ENCODE data around the gene SLN.
"Not testable (repeated sequence)": the region's sequence is repeated elsewhere in the genome, so short reads cannot be mapped to it uniquely, and the experiment has no call there.

SLN gene

DNA sequence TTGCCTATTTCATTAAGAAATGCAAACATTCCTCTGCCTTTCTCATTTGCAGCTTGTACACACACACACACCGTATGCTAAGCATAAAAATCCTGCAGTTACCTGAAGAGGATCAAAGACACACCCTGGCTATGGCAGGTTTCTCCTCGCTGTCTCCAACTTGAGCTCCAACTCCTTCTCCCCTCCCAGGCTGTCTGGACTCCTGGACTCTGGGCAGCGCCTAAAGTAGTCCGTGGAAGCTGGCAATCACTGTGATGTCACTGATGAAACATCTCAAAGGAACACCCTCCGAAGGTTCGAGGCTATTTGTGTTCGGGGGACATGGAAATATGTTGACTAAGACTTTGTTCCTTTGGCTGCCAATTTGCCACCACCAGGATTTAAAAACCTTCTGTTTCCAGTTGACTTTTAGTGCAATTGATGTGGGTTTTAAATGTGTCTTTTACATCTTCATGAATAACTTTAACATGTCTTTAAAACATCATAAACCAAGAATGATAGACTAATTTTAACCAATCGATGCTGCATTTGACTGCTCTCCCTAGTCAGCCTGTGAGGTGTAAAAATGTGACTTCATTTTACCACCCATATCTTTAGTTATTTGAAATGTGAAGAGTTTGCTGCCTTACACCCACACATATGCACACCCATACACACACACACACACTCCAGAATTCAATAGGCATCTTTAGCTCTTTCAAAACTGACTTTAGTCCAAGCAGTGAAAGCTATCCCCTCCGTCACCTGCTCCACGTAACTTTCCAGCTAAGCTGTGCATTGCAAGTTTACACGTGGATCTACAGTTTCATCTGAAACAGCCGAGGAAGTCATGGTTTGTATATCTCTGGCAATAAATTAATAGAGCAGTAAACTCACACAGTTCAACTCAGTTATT, at the start of gene SLN:
TSS of gene SLN (minus strand) at position 196 of the 895 bp plus-strand sequence.
- DNase-seq, result no peak

DNA sequence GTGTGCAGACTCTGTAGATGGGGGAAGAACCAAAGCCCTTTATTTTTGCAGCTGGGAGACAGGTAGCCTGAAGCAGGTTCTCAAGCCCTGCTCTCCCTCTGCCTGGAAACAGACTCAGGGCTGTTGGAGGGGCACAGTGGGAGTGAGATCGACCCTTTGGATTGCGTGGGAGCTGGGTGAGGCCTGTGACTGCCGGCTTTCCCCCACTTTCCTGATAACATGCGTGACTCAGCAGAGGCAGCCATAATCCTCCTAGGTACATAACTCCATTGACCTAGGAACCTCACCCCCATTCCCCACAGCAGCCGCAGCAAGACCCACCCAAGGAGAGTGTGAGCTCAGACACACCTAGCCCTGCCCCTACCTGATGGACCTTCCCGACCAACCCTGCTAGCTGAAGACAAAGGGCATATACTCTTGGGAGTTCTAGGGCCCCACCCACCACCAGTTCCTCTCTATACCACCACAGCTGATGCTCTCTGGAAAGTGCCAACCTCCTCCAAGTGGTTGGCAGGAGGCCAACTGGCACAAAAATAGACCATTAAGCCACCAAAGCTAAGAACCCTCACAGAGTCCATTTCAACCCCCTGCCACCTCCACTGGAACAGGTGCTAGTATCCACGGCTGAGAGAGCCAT, 47.0 kb upstream of the SLN start:
- DNase-seq, result not testable (repeated sequence)

DNA sequence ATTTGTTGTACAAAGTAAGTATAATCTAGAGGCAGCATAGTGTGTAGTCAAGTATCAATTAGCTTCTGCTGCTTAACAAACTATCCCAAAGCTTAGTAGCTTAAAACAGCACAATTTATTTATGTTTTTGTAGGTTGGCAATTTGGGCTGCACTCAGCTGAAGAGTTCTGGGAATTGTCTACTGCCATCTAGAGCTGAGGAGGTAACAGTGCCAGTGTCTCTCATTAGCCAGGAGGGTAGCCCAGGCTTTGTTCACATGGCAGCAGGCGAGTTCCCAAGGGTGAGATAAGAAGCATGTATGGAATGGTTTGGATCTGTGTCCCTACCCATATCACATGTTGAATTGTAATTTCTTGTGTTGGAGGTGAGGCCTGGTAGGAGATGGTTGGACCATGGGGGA, 45.8 kb upstream of the SLN start:
- no peak for DNase-seq

DNA sequence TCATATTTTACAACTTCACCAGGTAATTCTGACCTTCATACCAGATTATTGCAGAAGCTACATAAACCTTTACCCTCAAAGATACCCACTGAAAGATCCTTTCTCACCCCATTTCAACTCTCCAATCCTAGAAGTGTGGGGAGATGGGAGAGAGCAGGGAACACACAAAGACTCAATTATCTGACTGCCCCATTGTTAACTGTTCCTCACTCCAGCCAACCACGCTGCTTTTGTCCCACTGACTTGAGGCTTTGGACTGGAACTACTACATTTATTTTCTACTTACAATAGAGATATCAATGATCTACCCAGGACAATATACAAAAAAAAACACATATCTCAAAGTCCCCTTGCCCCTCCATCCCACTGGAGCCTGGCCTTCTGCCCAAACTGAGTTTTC, 44.7 kb upstream of the SLN start:
- DNase-seq, result no peak

DNA sequence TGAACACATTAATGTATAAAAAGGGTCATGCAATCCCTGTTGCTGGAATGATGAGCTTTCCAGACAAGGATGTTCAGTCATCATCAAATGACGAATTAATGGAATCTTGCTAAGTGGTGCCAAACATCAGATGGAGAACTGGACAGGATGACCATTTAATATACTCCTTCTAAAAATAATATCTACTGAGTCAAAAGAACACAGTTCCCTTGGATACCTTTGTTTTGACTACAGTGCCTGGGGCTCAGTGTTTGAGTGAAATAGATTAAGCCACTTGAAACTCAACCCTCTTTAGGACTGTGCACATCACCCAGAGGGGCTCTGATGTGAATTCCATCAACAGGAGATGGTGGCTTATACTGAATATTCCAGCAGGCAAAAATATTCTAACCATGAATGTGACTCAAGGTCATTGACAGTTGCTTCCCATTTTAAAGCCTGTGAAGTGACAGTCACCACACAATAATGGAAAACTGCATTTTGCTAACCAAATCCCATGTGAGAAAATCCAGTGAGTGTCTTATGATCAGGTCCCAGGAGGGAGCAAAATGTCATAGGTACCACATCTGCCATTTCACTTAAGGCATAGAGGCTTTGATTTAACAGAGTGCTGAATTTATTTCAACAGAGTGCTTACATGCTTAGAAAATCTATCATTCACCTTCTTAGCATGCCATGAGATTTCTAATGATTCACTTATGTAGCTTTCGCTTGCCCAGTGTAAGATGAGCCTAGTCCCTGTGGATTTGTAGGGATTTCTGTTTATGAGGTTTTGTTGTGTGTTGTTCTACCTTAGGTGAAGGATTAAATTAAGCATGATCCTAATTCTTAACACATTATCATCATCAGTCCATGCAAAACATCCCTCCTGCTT, 41.3 kb upstream of the SLN start:
- DNase-seq, result no peak

DNA sequence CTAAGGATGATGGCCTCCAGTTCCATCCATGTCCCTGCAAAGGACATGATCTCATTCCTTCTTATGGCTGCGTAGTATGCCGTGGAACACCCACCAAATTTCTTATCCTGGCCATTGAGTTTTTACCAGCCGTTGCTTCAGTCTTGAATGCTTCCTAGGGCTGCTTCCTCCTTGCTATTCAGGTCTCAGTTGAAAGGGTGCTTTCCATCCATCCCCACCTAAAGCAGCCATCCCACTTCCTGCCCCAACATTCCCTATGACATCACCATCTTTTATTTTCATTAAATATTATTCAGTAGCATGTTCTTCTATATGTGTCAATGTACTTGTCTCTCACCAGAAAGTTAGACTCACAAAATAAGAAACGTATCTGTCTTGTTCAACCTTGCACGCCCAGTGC, 40.7 kb upstream of the SLN start:
- no peak for DNase-seq

DNA sequence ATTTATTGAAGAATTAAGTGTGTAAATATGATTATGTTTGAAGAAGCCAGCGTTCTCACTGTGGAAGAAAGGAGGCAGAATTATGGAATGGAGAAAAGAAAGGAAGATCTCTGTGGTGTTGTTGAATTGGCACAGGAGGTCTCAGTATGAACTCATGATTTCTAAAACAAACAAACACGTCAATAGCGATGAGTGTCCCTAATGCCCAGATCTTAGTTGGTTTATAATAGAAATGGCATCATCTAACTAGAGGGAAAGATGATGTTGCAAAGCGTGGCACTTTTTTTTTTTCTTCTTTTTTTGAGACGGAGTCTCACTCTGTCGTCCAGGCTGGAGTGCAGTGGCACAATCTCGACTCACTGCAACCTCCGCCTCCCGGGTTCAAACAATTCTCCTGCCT, 39.2 kb upstream of the SLN start:
- DNase-seq, result no peak

DNA sequence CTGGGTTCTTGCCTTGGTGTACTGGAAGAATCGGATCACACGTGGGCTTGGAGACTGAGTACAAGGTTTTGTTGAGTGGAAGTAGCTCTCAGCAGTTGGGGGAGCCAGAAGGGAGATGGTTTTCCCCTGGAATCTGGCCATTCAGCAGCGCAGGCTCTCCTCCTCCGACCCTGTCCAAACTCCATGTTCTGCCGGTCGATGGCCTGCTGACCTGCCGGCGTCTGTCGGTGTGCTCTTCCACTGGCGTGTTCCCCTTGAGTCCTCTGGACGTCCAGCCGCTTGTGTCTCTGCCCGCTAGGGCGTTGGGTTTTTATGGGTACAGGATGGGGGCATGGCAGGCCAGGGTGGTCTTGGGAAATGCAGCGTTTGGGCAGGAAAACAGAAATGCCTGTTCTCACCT, 38.5 kb upstream of the SLN start:
- DNase-seq, result no peak

DNA sequence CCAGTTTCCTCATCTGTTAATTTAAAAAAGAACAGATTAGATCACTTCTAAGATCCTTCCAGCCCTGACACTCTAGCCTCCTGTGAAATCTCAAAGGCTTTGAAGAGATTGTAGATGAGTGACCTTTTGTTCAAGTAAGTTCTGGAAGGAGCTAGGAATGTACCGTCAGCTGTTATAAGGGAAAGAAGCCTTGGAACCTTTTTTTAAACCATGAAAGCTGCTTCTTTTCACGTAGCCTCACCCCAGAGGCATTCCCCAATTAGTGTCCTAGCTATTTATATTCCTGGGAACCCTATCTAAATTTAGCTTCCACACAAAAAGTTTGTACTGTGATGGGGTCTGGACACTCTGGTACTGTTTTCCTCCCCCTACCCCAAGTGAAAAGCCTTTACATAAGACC, 35.8 kb upstream of the SLN start:
- no peak for DNase-seq

DNA sequence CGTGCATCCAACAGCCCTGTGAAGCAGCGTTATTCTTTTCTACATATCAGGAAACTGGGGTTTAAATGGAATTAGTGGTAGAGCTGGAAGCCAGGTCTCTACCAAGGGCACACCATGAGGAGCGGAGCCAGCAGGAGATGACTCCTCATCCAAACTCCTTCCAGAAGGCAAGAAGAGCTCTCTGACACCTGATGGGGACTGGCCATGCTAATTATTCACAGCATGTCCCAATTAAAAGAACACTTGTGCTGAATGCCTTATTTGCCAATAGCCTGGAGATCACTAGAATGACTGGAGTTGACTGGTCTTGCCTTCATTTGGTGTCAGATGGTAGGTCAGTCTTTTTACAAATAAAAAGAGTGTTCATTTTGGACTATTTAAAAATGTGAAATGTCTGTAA, 32.9 kb upstream of the SLN start:
- DNase-seq, result no peak

DNA sequence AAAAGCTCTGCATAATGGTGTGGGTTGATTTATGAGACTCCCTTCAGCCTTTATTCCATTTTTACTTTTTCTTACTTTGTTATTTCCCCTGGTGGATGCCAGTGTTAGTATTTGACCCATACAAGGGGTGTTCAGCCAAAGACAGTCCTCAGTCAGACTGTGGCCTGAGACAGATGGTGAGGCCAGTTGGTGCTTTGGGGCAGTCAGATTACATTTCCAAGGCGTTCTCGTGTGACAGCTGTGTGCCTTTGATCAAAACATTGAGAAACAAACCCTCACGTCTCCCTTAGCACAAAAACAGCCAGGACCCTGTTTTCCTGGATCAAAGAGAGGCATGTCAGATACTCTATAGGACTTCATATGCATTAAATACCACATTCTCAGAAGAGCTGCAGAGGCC, 31.3 kb upstream of the SLN start:
- no peak for DNase-seq

DNA sequence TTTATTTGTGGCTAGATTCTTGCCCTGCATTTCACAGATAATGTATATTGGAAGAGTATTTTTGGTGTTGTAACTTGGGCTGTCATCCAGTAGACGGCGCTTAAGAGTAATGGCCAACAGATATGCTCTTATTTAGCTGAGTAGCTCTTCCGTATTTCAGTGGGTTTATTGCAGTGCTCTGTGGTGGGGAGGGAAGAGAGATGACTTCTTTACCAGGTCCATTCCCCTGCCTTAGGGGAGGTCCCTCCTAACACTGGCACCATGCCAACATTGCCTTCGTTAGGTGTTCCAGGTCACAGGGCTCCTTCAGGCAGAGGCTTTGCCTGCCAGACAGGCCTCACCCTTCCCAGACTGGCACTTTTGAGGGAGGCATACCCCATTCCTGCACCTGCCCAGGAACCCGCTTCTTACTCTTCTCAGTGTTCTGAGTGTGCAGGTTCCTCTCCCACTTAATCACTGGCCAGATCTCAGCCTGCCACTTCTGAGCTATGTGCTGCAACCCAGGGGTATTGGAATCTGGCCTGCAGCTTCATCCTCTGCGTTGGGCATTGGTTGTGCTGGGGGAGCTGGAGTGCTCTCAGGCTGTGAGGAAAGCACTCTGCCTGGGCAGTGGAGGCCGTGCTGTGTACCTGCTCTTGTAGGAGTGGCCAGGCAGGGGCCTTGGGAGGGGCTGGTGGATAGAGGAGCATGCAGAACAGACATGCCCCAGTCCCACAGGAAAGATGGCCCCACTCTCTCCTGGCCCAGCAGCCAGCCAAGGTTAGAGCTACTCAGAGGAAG, 29.4 kb upstream of the SLN start:
- no peak for DNase-seq

DNA sequence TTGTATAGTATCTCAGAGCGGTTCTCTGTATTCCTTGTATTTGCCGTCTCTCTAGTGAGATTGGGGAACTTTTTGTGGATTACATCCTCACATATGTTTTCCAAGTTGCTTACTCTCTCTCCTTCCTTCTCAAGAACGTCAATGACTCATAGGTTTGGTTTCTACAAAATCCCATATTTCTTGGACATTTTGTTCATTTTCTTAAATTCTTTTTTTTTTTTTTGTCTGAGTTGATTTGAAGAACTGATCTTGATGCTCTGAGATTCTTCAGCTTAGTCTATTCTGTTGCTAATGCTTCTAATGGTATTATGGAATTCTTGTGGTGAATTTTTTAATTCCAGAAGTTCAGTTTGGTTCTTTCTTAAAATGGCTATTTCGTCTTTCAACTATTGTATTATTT, 28.4 kb upstream of the SLN start:
- DNase-seq, result no peak

DNA sequence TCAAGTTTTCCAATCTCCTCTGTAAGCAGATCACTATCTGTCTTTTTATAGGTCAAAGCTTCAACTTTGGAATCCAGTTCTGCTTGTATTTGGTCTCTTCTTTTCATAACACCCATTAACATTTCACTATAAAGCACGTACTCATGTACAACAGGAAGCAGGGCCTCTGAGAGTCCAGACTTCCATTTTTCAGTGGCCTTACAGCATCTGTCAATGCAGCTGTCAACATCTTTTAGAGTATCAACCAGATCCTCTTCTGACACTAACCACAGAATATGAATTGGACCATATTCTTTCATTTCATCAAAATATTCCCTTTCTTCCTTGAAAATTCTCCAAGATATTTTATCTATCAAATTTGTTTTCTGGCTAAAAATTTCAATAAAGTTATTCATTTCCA, 24.7 kb upstream of the SLN start:
- DNase-seq, result no peak

DNA sequence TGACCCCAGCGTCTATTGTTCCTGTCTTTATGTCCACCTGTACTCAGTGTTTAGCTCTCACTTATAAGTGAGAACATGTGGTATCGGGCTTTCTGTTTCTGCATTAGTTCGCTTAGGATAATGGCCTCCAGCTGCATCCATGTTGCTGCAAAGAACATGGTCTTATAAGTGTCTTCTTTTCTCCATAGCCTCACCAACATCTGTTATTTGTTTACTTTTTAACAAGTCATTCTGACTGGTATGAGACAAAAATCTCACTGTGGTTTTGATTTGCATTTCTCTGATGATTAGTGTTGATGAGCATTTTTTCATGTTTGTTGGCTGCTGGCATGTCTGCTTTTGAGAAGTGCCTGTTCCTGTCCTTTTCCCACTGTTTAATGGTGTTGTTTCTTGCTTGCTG, 21.7 kb upstream of the SLN start:
- no peak for DNase-seq

DNA sequence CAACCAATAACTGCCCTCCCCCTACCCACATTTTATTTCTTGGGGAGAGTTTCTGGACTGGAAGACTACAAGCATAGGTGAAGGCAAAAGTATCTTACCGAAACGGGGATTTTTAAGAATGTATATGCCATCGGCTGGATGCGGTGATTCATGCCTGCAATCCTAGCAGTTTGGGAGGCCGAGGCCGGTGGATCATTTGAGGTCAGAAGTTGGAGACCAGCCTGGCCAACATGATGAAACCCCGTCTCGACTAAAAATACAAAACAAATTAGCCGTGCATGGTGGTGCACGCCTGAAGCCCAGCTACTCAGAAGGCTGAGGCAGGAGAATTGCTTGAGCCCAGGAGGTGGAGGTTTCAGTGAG, 20.8 kb upstream of the SLN start:
- DNase-seq, result no peak

DNA sequence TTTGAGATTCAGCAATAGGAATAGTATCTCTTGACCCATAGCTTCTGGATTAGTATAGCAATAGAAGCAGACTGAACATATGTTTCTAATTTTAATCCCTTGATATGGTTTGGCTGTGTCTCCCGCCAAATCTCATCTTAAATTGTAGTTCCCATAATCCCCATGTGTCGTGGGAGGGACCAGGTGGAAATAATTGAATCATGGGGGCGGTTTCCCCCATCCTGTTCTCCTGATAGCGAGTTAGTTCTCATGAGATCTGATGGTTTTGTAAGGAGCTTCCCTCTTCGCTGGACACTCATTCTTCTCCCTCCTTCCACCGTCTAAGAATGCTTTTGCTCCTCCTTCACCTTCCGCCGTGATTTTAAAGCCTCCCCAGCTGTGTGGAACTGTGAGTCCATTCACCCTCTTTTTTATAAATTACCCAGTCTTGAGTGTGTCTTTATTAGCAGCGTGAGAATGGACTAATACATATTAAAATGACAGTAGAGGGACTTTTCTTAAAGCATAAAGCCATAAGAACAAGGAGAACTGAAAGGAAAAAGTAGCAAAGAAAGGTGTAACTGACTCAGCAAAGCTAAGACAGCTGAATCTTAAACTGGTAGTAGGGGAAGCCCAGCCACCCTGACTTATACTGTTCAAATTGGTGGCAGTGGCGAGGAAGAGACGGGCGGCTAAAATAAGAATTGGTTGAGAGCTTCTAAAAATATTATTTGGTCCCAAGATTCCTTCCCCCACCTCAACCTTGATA, 20.3 kb upstream of the SLN start:
- no peak for DNase-seq

DNA sequence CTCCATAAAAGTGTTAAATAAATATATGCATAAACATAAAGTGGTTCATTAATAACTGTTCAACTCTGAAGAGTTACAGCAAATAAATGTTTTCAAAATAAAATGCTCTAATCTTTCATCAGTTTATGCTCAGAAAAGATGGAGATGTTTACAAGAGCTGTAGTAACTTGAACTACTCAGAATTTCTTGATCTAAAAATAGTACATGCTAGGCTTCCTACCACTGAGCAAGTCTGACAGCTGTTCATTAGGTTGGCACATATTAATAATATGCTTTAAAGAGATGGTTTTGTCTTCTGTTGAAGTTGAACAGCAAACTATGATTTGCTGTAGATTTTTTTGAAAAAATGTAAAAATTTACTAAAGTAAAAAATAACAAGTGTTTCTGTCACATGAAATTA, 10.8 kb upstream of the SLN start:
- no peak for DNase-seq

DNA sequence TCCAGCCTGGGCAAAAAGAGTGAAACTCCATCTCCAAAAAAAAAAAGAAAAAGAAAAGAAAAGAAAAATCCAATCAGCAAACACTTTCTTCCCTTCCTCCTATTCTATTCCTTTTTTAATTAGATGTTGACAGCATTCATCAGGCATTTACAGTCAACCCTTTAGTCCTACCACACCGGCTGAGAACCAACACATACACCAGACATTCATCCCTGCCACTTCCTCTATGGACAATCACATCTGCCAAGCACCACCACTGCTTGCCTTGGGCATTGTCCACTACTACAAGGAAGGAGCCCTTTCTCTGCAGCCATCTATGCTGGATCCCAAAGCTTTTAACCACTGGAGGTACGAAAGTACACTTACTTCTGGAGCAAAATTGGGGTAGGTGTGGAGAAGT, 9.4 kb upstream of the SLN start:
- no peak for DNase-seq

DNA sequence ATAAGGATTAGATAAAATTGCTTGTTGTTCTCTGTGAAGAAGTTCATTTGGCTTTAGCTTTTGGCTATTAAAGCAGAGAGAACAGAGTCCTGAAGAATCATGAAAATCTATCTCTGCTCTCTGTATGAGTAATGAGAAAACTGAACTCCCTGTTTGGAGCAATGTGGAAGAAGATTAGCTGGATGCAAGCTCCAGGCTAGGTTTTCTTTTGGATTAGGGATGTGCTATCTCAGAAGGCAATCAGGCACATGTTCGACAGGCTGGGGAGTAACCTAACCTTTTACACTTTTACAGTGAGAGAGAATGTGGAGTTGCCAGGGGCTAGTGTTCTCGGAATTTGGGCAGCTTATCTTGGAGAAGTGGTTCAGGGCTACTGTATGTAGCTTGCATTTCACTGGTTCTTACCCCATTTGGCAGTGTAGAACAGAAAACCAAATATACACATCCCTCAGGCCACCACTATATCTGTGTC, 8.5 kb upstream of the SLN start:
- no peak for DNase-seq

DNA sequence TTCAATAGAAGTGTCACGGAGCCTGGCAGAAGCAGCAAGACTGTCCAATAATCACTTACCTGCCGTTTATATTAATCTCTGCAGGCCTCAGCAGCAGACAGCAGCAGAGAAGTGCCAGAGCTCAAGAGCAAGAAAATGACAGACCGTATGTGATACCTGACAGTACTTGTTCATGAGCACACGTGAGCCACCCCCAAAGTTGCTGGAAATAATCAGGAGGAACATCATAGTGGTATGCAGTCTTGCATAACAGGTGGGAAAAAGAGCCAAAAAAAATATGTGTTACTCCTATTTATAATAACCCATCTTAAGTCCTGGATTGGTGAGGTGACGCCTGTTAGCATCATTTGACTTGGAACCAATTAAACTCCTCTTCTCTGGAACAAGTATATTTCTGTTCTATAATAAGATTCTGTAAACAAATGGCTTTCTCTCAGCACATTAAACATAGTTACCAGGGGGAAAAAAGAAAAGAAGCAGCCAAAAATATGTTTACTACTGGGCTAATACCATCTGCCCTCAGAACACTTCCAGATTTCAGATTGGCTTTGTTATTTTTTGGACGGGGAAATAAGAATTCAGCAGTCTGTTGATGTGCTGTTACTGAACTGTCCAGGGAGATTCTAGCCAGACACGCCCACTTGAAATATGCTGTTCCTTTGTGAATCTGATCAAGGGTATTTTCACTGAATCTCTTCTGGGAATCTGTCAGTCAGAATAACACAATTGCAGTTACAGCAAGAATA, 7.9 kb upstream of the SLN start:
- DNase-seq, result no peak

Data from left hindlimb (tissue), 1 donor.